ENCODE measurements around the gene INPP5J. TPM values are rescaled to one million over a fixed set of nuclear protein-coding genes. Genes with fewer than 3 reads are reported as not detected.

INPP5J gene
- total and polyA plus RNA-seq, 9 of the 15 experiments (the other 6 are each of a cell fraction or from before 2014, with no cell fraction given): 0.10 to 6.3 (median 4.8) TPM

- TF ChIP-seq SAFB (IDR thresholded peaks at IDR 0.05; ENCODE audit: borderline replicate concordance, low read depth, low read length): peak; percentile 85
- TF ChIP-seq KDM5B (IDR thresholded peaks at IDR 0.05; ENCODE audit: insufficient replicate concordance, low read depth, low read length): peak; percentile 46
- TF ChIP-seq LCOR (CRISPR knock-in tag; IDR thresholded peaks at IDR 0.05): no peak
Observed at GRCh38 chr22:31107178-31107893, 15.4 kb upstream of the INPP5J start, which contains the start of gene SELENOM (continued).

GRCh38 chr22:31107894-31108218 lies 14.9 kb upstream of the INPP5J start:
- in situ Hi-C loops (cut with MboI) (no loop called here), intact Hi-C loops (cut with micrococcal nuclease) (loop anchor here (2.0 kb wide), 2 partner anchors 41 to 123 kb away; no protein-coding TSS in a partner anchor)
- peaks cover under 1 to 17% of the 10 kb centered on the region in 2 experiments; a peak in 4 of 5 replicates for H3K4me1 ChIP-seq (replicated peaks in 1 of 2; ENCODE audit: control insufficient read depth in 2 of 2, insufficient read depth in 2 of 2, low read length in 2 of 2)
- WGBS (ENCODE audit: insufficient coverage, low coverage, missing lambda C conversion rate): 8% methylated on average over 5 of the region's 5 CpGs
- ATAC-seq (peak; percentile 25), FAIRE-seq (no peak), DNase-seq (ENCODE audit: extremely low read depth in 1 of 4, low spot score in 3 of 4) (no peak)
- H3K4me3 ChIP-seq: peak overlapping the region; percentile 35
- H3K27ac ChIP-seq (ENCODE audit: extremely low read depth, low read depth, low read length): peak overlapping the region; percentile 68
- no peaks in the 10 kb centered on the region for H4K20me1 ChIP-seq (replicated peaks; ENCODE audit: control insufficient read depth, insufficient read depth, low read length)
- ChIA-PET POLR2A (interaction anchor here (0.5 to 1.6 kb wide), 11 partner anchors 9 to 1629 kb away, joined by 3 to 8 read pairs (median 4); partner anchors contain the start of gene RNF185), CTCF (ENCODE audit: low intra/inter-chr PET ratio) (interaction anchor here (0.6 to 2.3 kb wide), 3 partner anchors 41 to 124 kb away, joined by 3 to 18 read pairs (median 5); no protein-coding TSS in a partner anchor)
- no peaks in the 10 kb centered on the region for H3K27me3 ChIP-seq (ENCODE audit: control insufficient read depth in 2 of 2, insufficient read depth in 2 of 2, low read length in 2 of 2)
- H3K36me3 ChIP-seq (ENCODE audit: control insufficient read depth, insufficient read depth, low read length): no peaks in the 10 kb centered on the region
- no peaks in the 10 kb centered on the region for H3K9me1 ChIP-seq (ENCODE audit: control insufficient read depth, insufficient read depth, low read length)
- peak overlapping the region; percentile 91 for H3K4me2 ChIP-seq (ENCODE audit: insufficient read depth, low read length)
- no peaks in the 10 kb centered on the region for H3K79me2 ChIP-seq (ENCODE audit: control insufficient read depth, insufficient read depth, low read length)
- no TSS peak for BruUV-seq (replicated peaks)
- H2AFZ ChIP-seq (ENCODE audit: low read depth, low read length): peak overlapping the region; percentile 99
- TF ChIP-seq SMARCA4 (IDR thresholded peaks at IDR 0.05): 0 out of 2 replicates have a peak, but pooled peaks have one; percentile 41
- TF ChIP-seq ARNT (IDR thresholded peaks at IDR 0.05): 0 out of 4 replicates have a peak, but pooled peaks of 1 of the 2 experiments have one; percentile 47
- TF ChIP-seq ZNF445 (CRISPR knock-in tag; IDR thresholded peaks at IDR 0.05; ENCODE audit: low read depth): no peak
- TF ChIP-seq, protein P1, sequence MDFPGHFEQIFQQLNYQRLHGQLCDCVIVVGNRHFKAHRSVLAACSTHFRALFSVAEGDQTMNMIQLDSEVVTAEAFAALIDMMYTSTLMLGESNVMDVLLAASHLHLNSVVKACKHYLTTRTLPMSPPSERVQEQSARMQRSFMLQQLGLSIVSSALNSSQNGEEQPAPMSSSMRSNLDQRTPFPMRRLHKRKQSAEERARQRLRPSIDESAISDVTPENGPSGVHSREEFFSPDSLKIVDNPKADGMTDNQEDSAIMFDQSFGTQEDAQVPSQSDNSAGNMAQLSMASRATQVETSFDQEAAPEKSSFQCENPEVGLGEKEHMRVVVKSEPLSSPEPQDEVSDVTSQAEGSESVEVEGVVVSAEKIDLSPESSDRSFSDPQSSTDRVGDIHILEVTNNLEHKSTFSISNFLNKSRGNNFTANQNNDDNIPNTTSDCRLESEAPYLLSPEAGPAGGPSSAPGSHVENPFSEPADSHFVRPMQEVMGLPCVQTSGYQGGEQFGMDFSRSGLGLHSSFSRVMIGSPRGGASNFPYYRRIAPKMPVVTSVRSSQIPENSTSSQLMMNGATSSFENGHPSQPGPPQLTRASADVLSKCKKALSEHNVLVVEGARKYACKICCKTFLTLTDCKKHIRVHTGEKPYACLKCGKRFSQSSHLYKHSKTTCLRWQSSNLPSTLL (IDR thresholded peaks at IDR 0.05): no peak
- TF ChIP-seq HDAC2 (IDR thresholded peaks at IDR 0.05): 0 out of 2 replicates have a peak, but pooled peaks have one; percentile 22
- TF ChIP-seq, protein P2, sequence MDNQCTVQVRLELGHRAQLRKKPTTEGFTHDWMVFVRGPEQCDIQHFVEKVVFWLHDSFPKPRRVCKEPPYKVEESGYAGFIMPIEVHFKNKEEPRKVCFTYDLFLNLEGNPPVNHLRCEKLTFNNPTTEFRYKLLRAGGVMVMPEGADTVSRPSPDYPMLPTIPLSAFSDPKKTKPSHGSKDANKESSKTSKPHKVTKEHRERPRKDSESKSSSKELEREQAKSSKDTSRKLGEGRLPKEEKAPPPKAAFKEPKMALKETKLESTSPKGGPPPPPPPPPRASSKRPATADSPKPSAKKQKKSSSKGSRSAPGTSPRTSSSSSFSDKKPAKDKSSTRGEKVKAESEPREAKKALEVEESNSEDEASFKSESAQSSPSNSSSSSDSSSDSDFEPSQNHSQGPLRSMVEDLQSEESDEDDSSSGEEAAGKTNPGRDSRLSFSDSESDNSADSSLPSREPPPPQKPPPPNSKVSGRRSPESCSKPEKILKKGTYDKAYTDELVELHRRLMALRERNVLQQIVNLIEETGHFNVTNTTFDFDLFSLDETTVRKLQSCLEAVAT (IDR thresholded peaks at IDR 0.05): 0 out of 4 replicates have a peak, but pooled peaks of 1 of the 2 experiments have one; percentile 19
- H3K9me3 ChIP-seq (replicated peaks; ENCODE audit: control insufficient read depth, insufficient read depth, low read depth, low read length): no peaks in the 10 kb centered on the region; the same call in 1 of the 2 replicates
- peak overlapping the region; percentile 73 to 75 for H3K9ac ChIP-seq (ENCODE audit: insufficient read depth in 1 of 2, low read depth in 2 of 2, low read length in 2 of 2)
